ENCODE results near the gene FILIP1L.
"Not testable (repeated sequence)": the region's sequence is repeated elsewhere in the genome, so short reads cannot be mapped to it uniquely, and the experiment has no call there.

Gene FILIP1L

GRCh38 chr3:100073714-100074307, 40.5 kb downstream of the FILIP1L start:
- DNase-seq (ENCODE audit: low read depth) = peak; percentile 67

- no peak for DNase-seq (ENCODE audit: low read depth)
These were observed 41.1 kb downstream of the FILIP1L start for GRCh38 chr3:100073049-100073713.

GRCh38 chr3:100072326-100073048, 41.8 kb downstream of the FILIP1L start:
- no peak for DNase-seq (ENCODE audit: low read depth)

GRCh38 chr3:100069472-100069871, 44.8 kb downstream of the FILIP1L start:
- no peak for DNase-seq (ENCODE audit: low read depth)

- DNase-seq (ENCODE audit: low read depth) = peak; percentile 67
These were observed 45.5 kb downstream of the FILIP1L start for GRCh38 chr3:100068826-100069225.

- DNase-seq (ENCODE audit: low read depth) = no peak
These were observed 46.7 kb downstream of the FILIP1L start for GRCh38 chr3:100067589-100067988.

GRCh38 chr3:100063929-100064461, 50.3 kb downstream of the FILIP1L start:
- DNase-seq (ENCODE audit: low read depth) = no peak

- DNase-seq (ENCODE audit: low read depth) = no peak
These were observed 51.6 kb downstream of the FILIP1L start for GRCh38 chr3:100062665-100063064.

GRCh38 chr3:100060685-100061484, 53.4 kb downstream of the FILIP1L start:
- DNase-seq (ENCODE audit: low read depth) = no peak

- DNase-seq (ENCODE audit: low read depth) = no peak
These were observed 54.8 kb downstream of the FILIP1L start for GRCh38 chr3:100059472-100059871.

DNA sequence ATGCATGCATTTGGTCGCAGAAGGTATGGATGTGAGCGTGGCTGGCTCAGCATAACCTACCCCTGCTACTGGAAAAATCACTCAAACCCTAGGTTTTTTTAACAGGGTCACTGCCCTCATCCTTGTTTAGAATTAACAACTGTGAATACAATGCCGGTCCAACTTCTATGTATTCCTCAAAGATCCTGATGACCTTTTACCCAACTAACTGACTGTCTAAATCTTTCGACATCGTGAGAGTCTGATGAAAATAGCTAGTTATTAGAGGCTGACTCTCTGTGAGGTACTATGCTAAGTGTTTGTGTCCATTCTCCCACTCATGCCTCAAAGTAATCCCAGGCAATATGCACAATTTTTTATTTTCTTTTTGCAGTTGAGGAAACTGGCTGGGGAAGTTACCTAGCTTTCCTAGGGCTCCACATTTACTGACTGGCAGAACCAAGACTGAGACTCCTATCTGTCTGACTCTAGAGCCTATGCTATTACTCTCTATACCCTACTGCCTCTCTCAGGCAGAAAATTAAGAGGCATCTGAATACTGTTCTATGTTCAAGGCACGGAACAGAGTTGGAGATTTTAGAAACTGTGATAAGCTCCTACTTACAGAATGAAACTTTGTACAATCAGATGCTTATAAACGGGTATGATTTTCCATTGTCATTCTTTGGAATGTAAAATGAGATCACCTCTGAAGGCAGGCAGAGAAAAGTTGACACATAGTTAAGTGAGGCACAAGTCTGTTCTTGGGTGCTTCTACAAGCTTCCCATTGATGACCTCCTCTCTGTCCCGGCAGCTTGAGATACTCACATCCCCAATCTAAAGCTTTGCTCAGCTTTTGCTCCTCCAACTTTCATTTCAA, 56.4 kb downstream of the FILIP1L start:
- DNase-seq (ENCODE audit: low read depth) = no peak

GRCh38 chr3:100053951-100054620, 60.2 kb downstream of the FILIP1L start:
- no peak for DNase-seq (ENCODE audit: low read depth)

DNA sequence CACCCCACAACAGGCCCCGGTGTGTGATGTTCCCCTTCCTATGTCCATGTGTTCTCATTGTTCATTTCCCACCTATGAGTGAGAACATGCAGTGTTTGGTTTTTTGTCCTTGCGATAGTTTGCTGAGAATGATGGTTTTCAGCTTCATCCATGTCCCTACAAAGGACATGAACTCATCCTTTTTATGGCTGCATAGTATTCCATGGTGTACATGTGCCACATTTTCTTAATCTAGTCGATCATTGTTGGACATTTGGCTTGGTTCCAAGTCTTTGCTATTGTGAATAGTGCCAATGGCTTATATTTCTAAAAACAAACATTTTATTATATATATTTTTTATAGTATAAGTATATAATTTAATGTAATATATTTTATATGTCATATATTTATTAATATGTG, 62.8 kb downstream of the FILIP1L start:
- DNase-seq (ENCODE audit: low read depth) = not testable (repeated sequence)

DNA sequence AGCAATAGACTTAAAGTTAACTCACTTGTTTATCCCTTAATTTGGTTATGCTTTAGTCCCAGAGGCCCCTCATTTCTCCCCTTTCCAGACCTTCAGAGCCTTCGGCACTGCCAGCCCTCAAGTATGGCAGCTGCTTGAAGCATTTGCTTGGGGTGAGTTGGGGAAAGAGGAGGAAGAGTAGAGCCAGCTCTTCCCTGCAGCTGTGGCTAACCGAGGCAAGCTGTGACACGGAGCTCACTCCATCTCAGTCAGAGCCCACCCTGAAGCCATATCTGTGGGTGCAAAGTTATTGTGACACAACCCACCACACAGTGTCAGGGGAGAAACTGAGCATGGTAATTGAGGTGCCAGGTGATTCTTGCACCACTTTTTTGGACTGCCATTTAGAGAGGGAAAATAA, 66.1 kb downstream of the FILIP1L start:
- no peak for DNase-seq (ENCODE audit: low read depth)

GRCh38 chr3:100047455-100048141, 66.7 kb downstream of the FILIP1L start:
- DNase-seq (ENCODE audit: low read depth) = peak; percentile 59

DNA sequence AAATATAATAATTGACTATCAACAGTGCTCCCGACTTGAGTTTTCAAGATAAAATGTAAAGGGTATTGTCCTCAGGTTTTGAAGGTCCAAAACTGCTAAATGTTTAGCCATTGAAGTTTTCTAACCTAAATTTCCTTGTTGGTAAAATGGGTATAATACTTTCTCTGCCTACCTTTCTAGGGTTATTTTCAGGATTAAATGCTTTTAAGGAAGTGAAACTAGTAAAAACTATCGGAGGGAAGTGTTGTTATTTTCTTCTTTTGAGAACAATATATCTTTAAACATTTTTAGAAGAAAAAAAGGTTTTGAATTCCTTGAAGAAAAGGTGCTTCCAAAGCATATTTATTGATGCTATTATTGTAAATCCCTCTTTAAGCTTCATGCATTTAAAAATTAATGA, 67.3 kb downstream of the FILIP1L start:
- DNase-seq (ENCODE audit: low read depth) = no peak

GRCh38 chr3:100045696-100046095, 68.6 kb downstream of the FILIP1L start:
- DNase-seq (ENCODE audit: low read depth) = peak; percentile 47

DNA sequence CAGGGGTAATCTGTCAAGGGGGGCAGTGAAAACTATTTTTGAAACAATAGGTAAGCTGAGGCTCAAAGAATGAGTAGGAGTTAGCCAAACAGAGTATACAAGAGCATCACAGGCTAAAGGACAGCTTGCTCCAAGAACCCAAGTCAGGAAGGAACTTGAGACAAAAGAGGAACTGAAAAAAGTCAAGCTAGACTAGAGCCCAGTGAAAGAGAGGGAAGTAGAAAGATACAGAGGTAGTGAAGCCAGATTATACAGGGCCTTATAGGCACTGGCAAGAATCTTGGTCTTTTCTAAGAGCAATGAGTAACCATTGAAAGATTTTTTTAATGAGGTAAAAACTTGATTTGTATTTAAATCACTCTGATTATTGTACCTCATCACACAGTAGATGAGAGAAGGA, 69.9 kb downstream of the FILIP1L start:
- no peak for DNase-seq (ENCODE audit: low read depth)

GRCh38 chr3:100043271-100043670, 71.0 kb downstream of the FILIP1L start:
- no peak for DNase-seq (ENCODE audit: low read depth)

Data from stromal cell of bone marrow (primary cell).